ENCODE results near the gene VKORC1L1.
"Not testable (repeated sequence)": the region's sequence is repeated elsewhere in the genome, so short reads cannot be mapped to it uniquely, and the experiment has no call there.

Gene VKORC1L1

GRCh38 chr7:65979583-65980477 lies 107.0 kb downstream of the VKORC1L1 start:
- no peak for DNase-seq

DNA sequence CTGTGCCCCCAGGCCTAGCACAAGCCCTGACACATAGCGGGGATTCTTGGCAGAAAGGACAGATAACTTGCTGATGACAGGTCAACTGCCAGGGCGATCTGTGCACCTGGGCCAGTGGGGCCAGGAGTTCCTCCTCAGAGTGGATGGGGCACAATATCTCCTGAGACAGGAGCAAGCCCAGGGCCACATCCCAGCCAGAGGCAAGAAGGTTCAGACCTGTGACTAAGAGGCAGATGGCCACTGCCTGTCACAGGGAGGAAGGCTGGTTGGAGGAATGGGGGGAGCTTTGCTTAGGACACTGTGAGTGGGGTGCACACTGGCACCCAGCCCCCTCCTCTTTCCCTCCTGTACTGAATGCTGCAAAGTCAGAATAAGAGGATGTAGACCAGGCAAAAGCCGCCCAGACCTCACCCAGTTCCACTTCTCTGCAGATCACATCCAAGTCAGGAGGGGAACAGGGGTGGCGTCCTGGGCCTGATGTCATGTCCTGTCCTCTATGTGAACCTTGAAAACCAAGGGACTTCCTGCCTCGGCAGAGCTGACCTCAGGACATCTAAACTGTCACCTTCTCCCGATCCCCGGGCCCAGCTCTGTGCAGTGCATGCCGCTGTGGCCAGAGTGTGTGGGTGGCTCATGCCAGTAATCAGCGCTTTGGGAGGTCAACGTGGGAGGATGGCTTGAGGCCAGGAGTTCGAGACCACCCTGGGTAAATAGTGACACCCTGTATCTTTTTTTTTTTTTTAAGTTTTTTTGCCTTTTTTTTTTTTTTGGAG lies 107.8 kb downstream of the VKORC1L1 start:
- no peak for DNase-seq

DNA sequence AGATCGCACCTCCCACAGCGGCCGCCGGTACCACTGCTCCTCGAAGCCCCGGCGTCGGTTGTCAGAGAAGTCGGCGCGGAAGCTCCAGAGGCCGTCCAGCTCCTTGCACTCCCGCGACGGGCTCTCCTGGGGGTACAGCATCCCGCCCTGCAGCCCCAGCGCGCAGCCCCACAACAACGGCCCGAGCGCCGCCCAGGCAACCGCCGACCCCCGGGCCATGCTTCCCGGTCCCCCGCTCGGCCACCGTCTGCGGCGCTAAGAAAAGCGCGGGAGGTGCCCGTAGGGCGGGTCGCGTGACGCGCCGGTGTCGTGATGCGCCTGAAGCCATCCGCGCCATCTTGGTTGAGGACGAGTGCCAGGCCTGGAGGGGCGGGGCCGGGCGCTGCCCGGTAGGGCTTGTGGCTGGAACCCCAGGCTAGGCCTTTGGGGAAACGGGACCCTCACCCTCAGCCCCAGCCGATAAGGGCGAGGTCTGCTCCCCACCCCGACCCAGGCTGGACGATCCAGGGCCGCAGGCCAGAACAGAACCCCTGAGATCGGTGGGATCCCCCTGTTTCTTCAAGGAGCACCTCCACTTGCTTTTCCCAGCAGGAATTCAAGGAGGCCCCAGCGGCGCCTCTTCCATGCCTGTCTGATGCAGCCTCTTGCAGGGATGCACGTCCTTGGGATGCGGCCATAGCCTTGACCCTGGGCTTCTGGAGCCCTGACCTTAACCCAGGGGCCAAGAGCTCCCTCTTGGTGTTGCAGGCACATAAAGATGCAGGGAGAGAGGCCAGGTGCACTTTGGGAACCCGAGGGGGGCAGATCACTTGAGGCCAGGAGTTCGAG lies 109.3 kb downstream of the VKORC1L1 start, which contains the start of gene GUSB:
TSS of gene GUSB (minus strand) at position 249 of the 828 bp plus-strand sequence. CDS start at position 219, 30 bp downstream.
- peak; percentile 57 for DNase-seq

GRCh38 chr7:65983965-65984658 lies 111.2 kb downstream of the VKORC1L1 start:
- no peak for DNase-seq

DNA sequence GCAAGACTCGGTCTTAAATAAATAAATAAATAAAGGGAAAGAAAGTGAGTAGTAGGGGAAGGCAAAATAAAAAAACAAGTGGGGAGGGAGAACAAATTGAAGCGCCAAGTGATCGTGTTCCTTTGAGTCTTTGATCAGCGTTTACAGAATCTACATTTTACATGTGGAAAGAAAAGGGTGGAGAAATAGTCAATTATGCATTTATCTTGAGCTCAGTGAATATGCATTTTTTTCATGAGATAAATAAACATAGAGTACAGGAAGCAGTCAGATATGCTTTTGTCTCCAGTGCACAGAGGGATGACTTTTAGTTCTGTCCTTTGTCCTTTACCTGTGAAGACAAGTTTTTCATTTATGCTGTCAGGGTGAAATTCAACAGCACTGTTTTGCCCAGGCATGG lies 115.2 kb downstream of the VKORC1L1 start:
- DNase-seq = no peak

DNA sequence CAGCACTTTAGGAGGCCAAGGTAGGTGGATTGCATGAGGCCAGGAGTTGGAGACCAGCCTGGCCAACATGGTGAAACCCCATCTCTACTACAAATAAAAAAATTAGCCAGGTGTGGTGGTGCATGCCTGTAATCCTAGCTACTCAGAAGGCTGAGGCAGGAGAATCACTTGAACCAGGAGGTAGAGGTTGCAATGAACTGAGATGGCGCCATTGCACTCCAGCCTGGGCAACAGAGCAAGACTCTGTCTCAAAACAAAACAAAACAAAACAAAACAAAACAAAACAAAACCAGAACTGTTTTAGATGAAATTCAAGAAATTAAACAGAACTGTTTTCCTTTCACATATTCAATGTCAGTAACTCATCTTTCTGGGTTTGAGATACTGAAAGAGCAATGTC lies 115.6 kb downstream of the VKORC1L1 start:
- DNase-seq = not testable (repeated sequence)

DNA sequence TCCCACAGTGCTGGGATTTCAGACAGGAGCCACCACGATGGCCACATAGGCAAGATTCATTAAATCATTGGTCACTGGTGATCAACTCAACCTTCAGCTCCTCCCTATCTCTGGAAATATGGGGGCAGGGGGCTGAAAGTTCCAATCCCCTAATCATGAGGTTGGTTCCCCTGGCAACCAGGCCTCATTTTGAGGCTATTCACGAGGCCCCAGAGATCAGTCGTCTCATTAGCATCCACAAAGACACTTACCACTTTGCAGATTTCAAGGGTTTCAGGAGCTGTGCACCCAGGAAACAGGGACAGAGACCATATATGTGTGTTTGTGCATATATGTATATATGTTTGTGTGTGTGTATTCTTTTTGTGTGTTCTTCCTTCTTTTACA lies 116.8 kb downstream of the VKORC1L1 start:
- DNase-seq = no peak

DNA sequence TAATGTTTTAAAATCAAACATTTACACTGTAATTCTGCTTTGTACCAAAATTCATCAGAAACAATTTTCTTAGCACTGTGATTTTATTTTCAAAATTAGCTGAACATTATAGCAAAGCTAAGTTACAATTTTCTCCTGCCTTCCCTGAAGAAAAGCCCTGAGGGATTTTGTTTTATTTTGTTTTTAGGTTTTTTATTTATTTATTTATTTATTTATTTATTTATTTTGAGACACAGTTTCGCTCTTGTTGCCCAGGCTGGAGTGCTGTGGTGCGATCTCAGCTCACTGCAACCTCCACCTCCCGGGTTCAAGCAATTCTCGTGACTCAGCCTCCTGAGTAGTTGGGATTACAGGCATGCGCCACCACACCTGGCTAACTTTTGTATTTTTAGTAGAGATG lies 119.0 kb downstream of the VKORC1L1 start:
- not testable (repeated sequence) for DNase-seq

- no peak for DNase-seq
Measured at GRCh38 chr7:65992526-65992925, 119.7 kb downstream of the VKORC1L1 start.

- not testable (repeated sequence) for DNase-seq
Measured at GRCh38 chr7:65994984-65995383, 122.1 kb downstream of the VKORC1L1 start.

DNA sequence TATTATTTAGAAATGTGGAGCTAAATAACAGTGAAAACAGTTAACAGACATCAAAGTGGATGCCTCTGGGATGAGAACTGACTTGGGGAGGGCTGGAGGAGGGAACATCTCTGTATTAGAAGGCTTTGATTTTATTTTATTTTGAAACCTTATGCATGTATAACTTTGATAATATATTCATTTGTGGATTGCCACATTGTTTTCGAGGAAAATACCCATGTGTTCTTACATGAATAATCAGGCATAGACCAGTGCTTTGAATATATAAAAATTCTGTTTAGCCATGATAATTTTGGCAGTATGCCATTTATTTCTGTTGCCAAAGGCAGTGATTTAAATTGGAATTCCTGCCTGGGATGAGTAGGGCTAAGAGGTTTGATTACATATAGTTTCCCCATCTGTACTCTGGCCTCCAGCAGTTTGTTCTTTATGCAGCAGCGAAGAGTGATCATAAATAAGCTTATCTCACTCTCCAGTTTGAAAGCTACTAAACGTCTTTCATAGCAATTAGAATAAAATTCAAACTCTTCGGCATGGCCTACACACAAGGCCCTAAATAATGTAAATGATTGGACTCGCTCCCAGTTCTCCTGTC lies 128.0 kb downstream of the VKORC1L1 start:
- DNase-seq = not testable (repeated sequence)

DNA sequence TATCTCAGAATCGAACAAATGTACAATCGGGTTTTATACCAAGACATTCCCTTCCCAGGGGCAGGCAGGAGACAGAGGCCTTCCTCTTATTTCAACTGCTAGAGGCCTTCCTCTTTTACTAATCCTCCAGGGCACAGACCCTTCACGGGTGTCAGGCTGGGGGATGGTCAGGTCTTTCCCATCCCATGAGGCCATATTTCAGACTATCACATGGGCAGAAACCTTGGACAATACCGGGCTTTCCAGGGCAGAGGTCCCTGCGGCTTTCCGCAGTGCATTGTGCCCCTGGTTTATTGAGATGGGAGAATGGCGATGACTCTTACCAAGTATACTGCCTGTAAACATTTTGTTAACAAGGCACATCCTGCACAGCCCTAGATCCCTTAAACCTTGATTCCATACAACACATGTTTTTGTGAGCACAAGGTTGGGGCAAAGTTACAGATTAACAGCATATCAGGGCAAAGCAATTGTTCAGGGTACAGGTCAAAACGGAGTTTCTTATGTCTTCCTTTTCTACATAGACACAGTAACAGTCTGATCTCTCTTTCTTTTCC lies 132.3 kb downstream of the VKORC1L1 start:
- not testable (repeated sequence) for DNase-seq

DNA sequence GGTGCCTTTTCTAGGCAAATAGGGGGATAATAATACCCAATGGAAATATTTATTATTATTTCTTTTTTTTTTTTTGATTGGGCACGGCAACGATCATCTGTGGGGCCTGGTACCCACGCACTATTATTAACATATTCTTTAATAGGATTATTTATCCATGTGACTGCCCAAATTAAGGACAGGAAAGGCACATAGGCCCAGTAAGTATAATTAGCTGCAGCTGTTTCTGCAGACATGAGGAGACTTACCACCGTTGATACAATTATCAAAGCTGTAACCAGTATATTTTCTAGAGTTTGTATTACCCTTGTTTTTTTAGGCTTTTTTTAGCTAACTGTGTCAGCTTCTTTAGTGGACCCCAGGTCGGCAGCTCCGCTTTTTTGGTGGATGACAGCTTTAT lies 134.4 kb downstream of the VKORC1L1 start:
- no peak for DNase-seq
